Rectal smooth muscle tissue (tissue), 1 donor: ENCODE results near the gene GRIA3.

Experiments
- H3K27ac ChIP-seq: one replicate; pipeline ENCODE4 v1.7.0; 2013; ENCODE audit warnings: low read depth, low read length, inconsistent platforms
- H3K27me3 ChIP-seq: one replicate; pipeline ENCODE4 v1.7.0; 2013; ENCODE audit warnings: low read length; ENCODE audit not compliant: control insufficient read depth, insufficient read depth
- H3K36me3 ChIP-seq: one replicate; pipeline ENCODE4 v1.7.0; 2013; ENCODE audit warnings: low read length; ENCODE audit not compliant: control insufficient read depth, insufficient read depth
- H3K4me1 ChIP-seq: one replicate; pipeline ENCODE4 v1.7.0; 2013; ENCODE audit warnings: low read length; ENCODE audit not compliant: control insufficient read depth, insufficient read depth
- H3K4me3 ChIP-seq: one replicate; pipeline ENCODE4 v1.7.0; 2013; ENCODE audit warnings: low read length
- H3K9ac ChIP-seq: one replicate; pipeline ENCODE4 v1.7.0; 2013; ENCODE audit warnings: low read length

Gene GRIA3

DNA sequence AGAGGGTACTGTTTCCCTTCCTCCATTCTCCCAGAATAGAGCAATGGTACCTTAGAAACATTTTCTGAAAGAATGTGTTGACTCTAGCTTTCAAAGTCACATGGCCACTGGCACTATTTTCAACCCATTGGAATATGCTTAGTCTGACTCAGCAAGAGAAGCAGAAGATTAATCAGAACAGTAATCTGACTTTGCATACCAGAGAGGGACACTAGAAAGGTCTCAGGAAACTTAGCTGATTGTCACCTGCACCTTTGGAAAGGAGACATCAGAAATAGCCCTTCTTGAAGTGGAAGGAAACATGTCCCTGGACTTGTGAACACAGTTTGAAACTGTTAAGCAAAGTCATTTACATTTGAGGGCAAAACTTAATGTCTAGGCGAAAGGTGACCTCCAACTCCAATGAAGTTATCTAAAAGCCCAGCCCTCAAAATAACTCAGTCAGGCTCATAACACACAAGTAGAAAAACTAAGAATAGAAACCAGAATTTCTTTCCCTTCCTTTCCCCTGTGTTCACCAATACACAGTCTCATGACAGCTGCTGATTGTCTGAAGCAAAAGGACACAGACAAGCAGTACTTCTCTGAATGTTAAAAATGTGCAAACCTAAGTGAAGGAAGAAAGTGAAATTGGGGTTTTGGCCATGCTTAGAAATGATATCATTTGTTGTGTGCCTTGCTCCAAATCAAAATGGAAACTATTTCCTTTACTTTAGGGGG, 270.8 kb downstream of the GRIA3 start:
- Histone ChIP-seq H3K9ac (no peak overlapping the region), H3K4me1 (no peaks in the 10 kb centered on the region), H3K27ac (no peak overlapping the region), H3K36me3 (no peaks in the 10 kb centered on the region), H3K4me3 (no peak overlapping the region), H3K27me3 (no peaks in the 10 kb centered on the region)

DNA sequence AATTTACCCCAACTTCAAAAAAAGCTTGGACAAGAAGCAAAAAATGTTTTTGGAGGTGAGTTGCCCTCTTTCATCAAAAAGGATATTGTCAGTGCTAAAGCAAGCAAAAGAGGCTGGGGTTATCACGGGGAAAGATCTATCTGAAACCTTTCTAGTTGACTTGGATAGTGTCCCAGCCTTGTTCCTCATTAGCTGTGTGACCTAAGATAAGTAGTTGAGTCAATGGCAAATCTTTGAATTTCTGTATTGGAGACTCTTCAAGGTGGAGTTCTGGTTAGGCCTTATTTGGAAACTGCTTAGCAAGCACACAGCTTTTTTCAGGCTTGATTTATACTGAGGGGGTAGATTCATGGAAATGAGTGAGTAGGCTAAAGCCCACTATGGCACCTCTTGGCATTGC, 271.6 kb downstream of the GRIA3 start:
- Histone ChIP-seq H3K27ac (no peak overlapping the region), H3K4me3 (no peak overlapping the region), H3K27me3 (no peaks in the 10 kb centered on the region), H3K36me3 (no peaks in the 10 kb centered on the region), H3K9ac (no peak overlapping the region), H3K4me1 (no peaks in the 10 kb centered on the region)

GRCh38 chrX:123464709-123465108, 280.6 kb downstream of the GRIA3 start:
- no peak overlapping the region for H3K4me3 ChIP-seq
- H3K36me3 ChIP-seq, result no peaks in the 10 kb centered on the region
- H3K27ac ChIP-seq, result no peak overlapping the region
- no peak overlapping the region for H3K9ac ChIP-seq
- H3K4me1 ChIP-seq, result no peaks in the 10 kb centered on the region
- H3K27me3 ChIP-seq, result no peaks in the 10 kb centered on the region

DNA sequence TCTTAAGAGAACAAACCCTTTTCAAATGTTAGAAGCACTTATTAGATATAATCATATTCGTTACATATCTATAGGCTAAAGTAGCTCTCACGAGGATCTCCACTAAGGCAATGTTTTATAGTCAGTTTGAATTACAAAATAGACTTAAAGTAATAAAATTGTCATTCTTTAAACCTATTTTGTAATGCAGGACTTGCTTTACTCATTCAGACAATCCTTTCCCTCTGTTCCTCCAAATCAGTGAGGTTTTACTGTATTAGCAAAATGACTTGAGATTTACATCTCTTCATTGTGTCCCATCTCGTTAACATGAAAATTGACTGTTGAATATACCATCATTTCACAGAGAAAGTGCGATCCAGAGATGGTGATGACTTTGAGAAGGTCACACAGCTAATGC, 284.4 kb downstream of the GRIA3 start:
- no peak overlapping the region for H3K9ac ChIP-seq

GRCh38 chrX:123475068-123475724, 291.1 kb downstream of the GRIA3 start:
- H3K27ac ChIP-seq, result peak overlapping the region; percentile 26
- H3K9ac ChIP-seq, result no peak overlapping the region
- no peak overlapping the region for H3K4me3 ChIP-seq
- H3K4me1 ChIP-seq, result no peaks in the 10 kb centered on the region
- H3K27me3 ChIP-seq, result no peaks in the 10 kb centered on the region
- H3K36me3 ChIP-seq, result no peaks in the 10 kb centered on the region

More for the DNA sequence above, 284.4 kb downstream of the GRIA3 start:
- Histone ChIP-seq H3K36me3 (no peaks in the 10 kb centered on the region), H3K4me3 (no peak overlapping the region), H3K27me3 (no peaks in the 10 kb centered on the region), H3K4me1 (no peaks in the 10 kb centered on the region), H3K27ac (no peak overlapping the region)

DNA sequence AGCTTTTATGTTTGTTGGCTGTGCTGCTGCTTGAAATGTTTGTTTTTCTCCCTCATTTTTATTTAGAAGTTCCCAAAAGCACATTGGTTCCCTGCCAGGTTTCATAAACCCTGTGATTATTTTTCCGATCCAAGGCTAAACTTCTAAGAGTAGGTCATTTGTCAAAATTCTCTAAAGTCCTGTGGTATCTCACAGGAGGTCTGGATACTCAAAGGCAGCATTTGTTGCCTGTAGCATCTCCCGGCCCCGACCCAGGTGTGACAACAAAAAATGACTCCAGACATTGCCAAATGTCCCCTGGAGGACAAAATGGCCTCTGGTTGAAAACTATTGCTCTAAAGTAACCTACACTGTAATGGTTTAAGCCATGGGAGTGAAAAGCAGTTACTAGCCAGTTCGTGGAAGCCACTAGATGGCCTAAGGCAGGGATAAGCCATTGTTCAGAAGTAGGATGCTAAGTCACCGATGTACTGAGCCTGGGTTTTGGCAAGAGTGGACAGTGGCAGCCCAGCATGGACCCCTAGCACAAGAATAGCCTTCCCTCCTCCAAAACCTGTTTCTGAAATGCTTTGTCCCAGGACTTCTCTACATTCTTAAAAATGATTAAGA, 292.6 kb downstream of the GRIA3 start:
- Histone ChIP-seq H3K27me3 (no peaks in the 10 kb centered on the region), H3K9ac (no peak overlapping the region), H3K27ac (no peak overlapping the region), H3K36me3 (no peaks in the 10 kb centered on the region), H3K4me3 (no peak overlapping the region), H3K4me1 (peaks cover 2% of the 10 kb centered on the region)

GRCh38 chrX:123477673-123478072, 293.6 kb downstream of the GRIA3 start:
- Histone ChIP-seq H3K4me3 (no peak overlapping the region), H3K9ac (no peak overlapping the region), H3K27ac (peak overlapping the region; percentile 0), H3K4me1 (peaks cover 2% of the 10 kb centered on the region), H3K27me3 (no peaks in the 10 kb centered on the region), H3K36me3 (no peaks in the 10 kb centered on the region)

- peaks cover 4% of the 10 kb centered on the region for H3K4me1 ChIP-seq
- no peak overlapping the region for H3K9ac ChIP-seq
- H3K4me3 ChIP-seq, result no peak overlapping the region
- peak overlapping the region; percentile 81 for H3K27ac ChIP-seq
- H3K36me3 ChIP-seq, result no peaks in the 10 kb centered on the region
- no peaks in the 10 kb centered on the region for H3K27me3 ChIP-seq
These were observed 298.1 kb downstream of the GRIA3 start for GRCh38 chrX:123481913-123482851.

DNA sequence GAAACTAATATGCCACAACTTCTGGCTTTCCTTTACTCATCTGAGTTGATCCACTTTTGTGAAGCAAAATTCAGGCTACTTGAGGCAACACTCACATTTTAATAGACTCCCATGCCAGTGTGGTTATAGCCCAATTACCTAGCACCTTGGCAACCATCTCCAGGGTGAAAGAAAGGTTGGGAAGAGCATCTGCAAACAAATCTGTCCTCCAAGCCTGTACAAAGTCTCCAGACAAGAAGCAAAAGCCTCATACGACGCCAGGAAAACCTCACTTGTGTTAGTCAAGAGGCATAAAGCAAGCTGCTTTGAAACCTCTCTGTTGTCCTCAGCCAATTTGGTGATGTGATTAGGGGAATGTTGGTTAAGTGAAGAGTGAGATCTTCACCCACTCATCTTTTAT, 302.2 kb downstream of the GRIA3 start:
- H3K4me3 ChIP-seq, result no peak overlapping the region
- no peaks in the 10 kb centered on the region for H3K36me3 ChIP-seq
- no peaks in the 10 kb centered on the region for H3K27me3 ChIP-seq
- peak overlapping the region; percentile 51 for H3K27ac ChIP-seq
- no peak overlapping the region for H3K9ac ChIP-seq
- peaks cover 4% of the 10 kb centered on the region for H3K4me1 ChIP-seq

DNA sequence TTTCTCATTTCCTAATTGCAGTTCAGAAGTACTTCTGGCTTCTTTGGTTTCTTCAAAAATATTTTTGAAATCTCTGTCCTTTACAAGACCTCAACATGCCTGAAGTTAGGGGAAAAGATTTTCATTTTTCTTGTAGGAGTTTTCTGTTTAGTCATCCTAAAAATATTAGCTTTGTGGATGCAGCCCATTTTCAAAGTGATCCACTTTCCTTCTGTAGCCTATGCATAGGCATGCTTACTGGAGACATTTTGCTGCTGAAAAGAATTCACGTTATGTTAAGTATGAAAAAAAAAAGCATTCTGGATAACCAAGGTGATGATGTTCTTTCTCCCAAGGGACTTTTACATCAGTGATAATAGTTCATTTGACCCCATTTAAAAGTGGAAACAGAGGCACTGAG, 303.2 kb downstream of the GRIA3 start:
- H3K4me1 ChIP-seq, result peaks cover 2% of the 10 kb centered on the region
- no peak overlapping the region for H3K4me3 ChIP-seq
- no peaks in the 10 kb centered on the region for H3K36me3 ChIP-seq
- H3K27ac ChIP-seq, result peak overlapping the region; percentile 51
- no peak overlapping the region for H3K9ac ChIP-seq
- H3K27me3 ChIP-seq, result no peaks in the 10 kb centered on the region

DNA sequence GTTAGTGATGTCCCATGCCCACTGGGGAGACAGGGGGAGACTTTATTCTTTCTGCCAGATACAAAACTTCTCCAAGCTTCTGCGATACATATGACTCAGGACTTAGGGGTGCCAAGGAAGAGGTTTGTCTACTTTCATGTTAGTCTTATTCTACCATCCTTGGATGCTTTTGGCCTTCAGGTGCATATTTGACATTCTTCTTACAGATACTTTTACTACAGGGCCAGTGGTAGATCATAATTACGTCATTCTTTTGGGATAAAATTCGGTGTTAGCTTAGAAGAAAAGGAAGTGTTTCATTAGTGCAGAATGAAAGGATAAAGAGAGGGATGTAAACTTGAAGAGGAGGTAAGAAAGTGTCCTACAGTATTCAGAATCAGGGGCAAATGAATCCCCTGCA, 303.6 kb downstream of the GRIA3 start:
- H3K27ac ChIP-seq, result no peak overlapping the region
- peaks cover 2% of the 10 kb centered on the region for H3K4me1 ChIP-seq
- no peak overlapping the region for H3K4me3 ChIP-seq
- no peaks in the 10 kb centered on the region for H3K27me3 ChIP-seq
- no peak overlapping the region for H3K9ac ChIP-seq
- H3K36me3 ChIP-seq, result no peaks in the 10 kb centered on the region

DNA sequence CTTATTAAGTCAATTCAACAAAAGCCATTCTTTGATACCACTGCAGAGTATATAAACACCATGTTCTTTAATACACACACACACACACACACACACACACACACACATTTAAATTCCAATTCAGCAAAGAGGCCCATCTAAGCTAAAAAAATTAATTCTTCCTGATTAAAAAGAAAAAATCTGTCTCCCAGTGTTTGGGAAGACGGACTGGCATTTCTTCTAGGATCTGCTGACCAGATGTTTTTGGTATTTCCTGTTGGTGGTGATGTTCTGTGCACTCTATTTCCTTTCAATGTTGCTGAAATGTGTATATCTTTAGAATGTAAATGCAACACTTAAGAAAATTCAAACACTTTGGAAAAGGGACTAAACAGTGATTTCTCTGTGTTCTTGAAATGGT, 304.9 kb downstream of the GRIA3 start:
- Histone ChIP-seq H3K9ac (no peak overlapping the region), H3K4me3 (no peak overlapping the region), H3K4me1 (peaks cover 2% of the 10 kb centered on the region), H3K27ac (no peak overlapping the region), H3K36me3 (no peaks in the 10 kb centered on the region), H3K27me3 (no peaks in the 10 kb centered on the region)
